Measurements from ENCODE around the gene TMA7B.

Gene TMA7B

GRCh38 chr22:39979458-39979857 is 19.3 kb downstream of the TMA7B start:
- Histone ChIP-seq H2BK12ac (ENCODE audit: low read length in 2 of 2) (no peak overlapping the region), H3K4me1 (ENCODE audit: control insufficient read depth, insufficient read depth, low read depth, low read length) (no peaks in the 10 kb centered on the region), H3K4me3 (ENCODE audit: insufficient read depth in 1 of 2, low read depth in 1 of 2, low read length in 2 of 2) (no peak overlapping the region), H3K27me3 (ENCODE audit: control insufficient read depth in 1 of 2, insufficient read depth in 1 of 2, low read length in 2 of 2) (peaks cover 50 to 66% of the 10 kb centered on the region in 2 experiments), H2BK120ac (ENCODE audit: low read depth, low read length) (no peak overlapping the region), H3K9ac (ENCODE audit: low read length) (no peak overlapping the region), H2BK5ac (ENCODE audit: low read depth, low read length, poor library complexity, severe bottlenecking) (no peak overlapping the region), H3K4me2 (ENCODE audit: low read length, poor library complexity, severe bottlenecking) (no peak overlapping the region), H3K18ac (ENCODE audit: low read depth in 1 of 2, low read length in 2 of 2) (no peak overlapping the region), H2AFZ (ENCODE audit: low read depth, low read length) (no peak overlapping the region), H3K36me3 (ENCODE audit: control insufficient read depth in 1 of 2, insufficient read depth in 2 of 2, low read depth in 1 of 2, low read length in 2 of 2) (no peaks in the 10 kb centered on the region), H2BK15ac (ENCODE audit: low read depth, poor library complexity, severe bottlenecking) (no peak overlapping the region), H2AK5ac (ENCODE audit: low read length, severe bottlenecking) (no peak overlapping the region), H3K4ac (ENCODE audit: low read depth in 1 of 2, low read length in 2 of 2) (no peak overlapping the region), H3K23ac (ENCODE audit: low read length in 2 of 2) (no peak overlapping the region), H3K14ac (ENCODE audit: low read length in 2 of 2) (no peak overlapping the region), H4K8ac (ENCODE audit: low read length) (no peak overlapping the region), H3K27ac (ENCODE audit: low read length, poor library complexity, severe bottlenecking) (no peak overlapping the region), H4K91ac (ENCODE audit: low read length) (no peak overlapping the region), H3K9me3 (ENCODE audit: control insufficient read depth, low read length) (no peaks in the 10 kb centered on the region), H3K79me1 (replicated peaks; ENCODE audit: low read length, poor library complexity, severe bottlenecking) (no peaks in the 10 kb centered on the region)
- DNase-seq: no peak
- WGBS: 75% methylated on average over 5 of the region's 5 CpGs

DNA sequence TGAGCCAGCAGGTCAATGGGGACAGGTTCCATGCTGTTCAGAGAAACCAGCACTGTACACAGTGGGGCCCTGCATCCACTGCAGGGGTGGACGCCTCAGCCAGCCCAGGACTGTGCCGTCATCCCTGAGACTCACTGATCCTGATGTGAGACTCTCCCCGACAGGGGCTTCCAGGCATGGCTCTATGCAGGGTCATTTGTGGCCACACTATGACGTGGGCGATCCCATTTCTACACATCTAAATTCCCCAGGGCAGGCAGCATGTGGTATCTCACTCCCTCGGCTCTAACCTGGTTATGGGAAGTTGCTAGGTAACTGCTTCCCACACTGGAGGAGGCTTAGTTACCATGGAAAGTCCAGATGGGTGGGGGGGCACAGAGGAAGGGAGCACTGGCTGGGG is 20.4 kb downstream of the TMA7B start:
- peak overlapping the region; percentile 11 for H2BK5ac ChIP-seq (ENCODE audit: low read depth, low read length, poor library complexity, severe bottlenecking)
- H4K91ac ChIP-seq (ENCODE audit: low read length): no peak overlapping the region
- no peak overlapping the region for H2BK120ac ChIP-seq (ENCODE audit: low read depth, low read length)

GRCh38 chr22:39983346-39983745 is 23.1 kb downstream of the TMA7B start:
- Histone ChIP-seq H2AK5ac (ENCODE audit: low read length, severe bottlenecking) (no peak overlapping the region), H3K14ac (ENCODE audit: low read length in 2 of 2) (no peak overlapping the region), H2BK120ac (ENCODE audit: low read depth, low read length) (no peak overlapping the region), H3K27me3 (ENCODE audit: control insufficient read depth in 1 of 2, insufficient read depth in 1 of 2, low read length in 2 of 2) (peaks cover 34 to 48% of the 10 kb centered on the region in 2 experiments), H3K9ac (ENCODE audit: low read length) (no peak overlapping the region), H2AFZ (ENCODE audit: low read depth, low read length) (no peak overlapping the region), H3K4ac (ENCODE audit: low read depth in 1 of 2, low read length in 2 of 2) (no peak overlapping the region), H3K9me3 (ENCODE audit: control insufficient read depth, low read length) (no peaks in the 10 kb centered on the region), H2BK5ac (ENCODE audit: low read depth, low read length, poor library complexity, severe bottlenecking) (no peak overlapping the region), H2BK12ac (ENCODE audit: low read length in 2 of 2) (no peak overlapping the region), H2BK15ac (ENCODE audit: low read depth, poor library complexity, severe bottlenecking) (no peak overlapping the region), H3K27ac (ENCODE audit: low read length, poor library complexity, severe bottlenecking) (no peak overlapping the region), H3K4me1 (ENCODE audit: control insufficient read depth, insufficient read depth, low read depth, low read length) (peaks cover 2% of the 10 kb centered on the region), H3K4me3 (ENCODE audit: insufficient read depth in 1 of 2, low read depth in 1 of 2, low read length in 2 of 2) (no peak overlapping the region), H3K79me1 (replicated peaks; ENCODE audit: low read length, poor library complexity, severe bottlenecking) (no peaks in the 10 kb centered on the region), H3K4me2 (ENCODE audit: low read length, poor library complexity, severe bottlenecking) (no peak overlapping the region), H3K23ac (ENCODE audit: low read length in 2 of 2) (no peak overlapping the region), H4K91ac (ENCODE audit: low read length) (no peak overlapping the region), H3K18ac (ENCODE audit: low read depth in 1 of 2, low read length in 2 of 2) (no peak overlapping the region), H3K36me3 (ENCODE audit: control insufficient read depth in 1 of 2, insufficient read depth in 2 of 2, low read depth in 1 of 2, low read length in 2 of 2) (no peaks in the 10 kb centered on the region), H4K8ac (ENCODE audit: low read length) (no peak overlapping the region)
- DNase-seq: no peak
- 90% methylated on average over 4 of the region's 4 CpGs for WGBS

More for the DNA sequence above, 20.4 kb downstream of the TMA7B start:
- 77% methylated on average over 4 of the region's 6 CpGs for WGBS
- DNase-seq: no peak
- peaks cover 2% of the 10 kb centered on the region for H3K4me1 ChIP-seq (ENCODE audit: control insufficient read depth, insufficient read depth, low read depth, low read length)
- no peak overlapping the region for H2BK12ac ChIP-seq (ENCODE audit: low read length in 2 of 2)
- no peak overlapping the region for H2BK15ac ChIP-seq (ENCODE audit: low read depth, poor library complexity, severe bottlenecking)
- no peak overlapping the region for H2AK5ac ChIP-seq (ENCODE audit: low read length, severe bottlenecking)
- no peak overlapping the region for H3K27ac ChIP-seq (ENCODE audit: low read length, poor library complexity, severe bottlenecking)
- H3K4me3 ChIP-seq (ENCODE audit: insufficient read depth in 1 of 2, low read depth in 1 of 2, low read length in 2 of 2): no peak overlapping the region
- H3K9me3 ChIP-seq (ENCODE audit: control insufficient read depth, low read length): no peaks in the 10 kb centered on the region
- no peak overlapping the region for H2AFZ ChIP-seq (ENCODE audit: low read depth, low read length)
- H3K18ac ChIP-seq (ENCODE audit: low read depth in 1 of 2, low read length in 2 of 2): no peak overlapping the region
- no peak overlapping the region for H4K8ac ChIP-seq (ENCODE audit: low read length)
- no peak overlapping the region for H3K9ac ChIP-seq (ENCODE audit: low read length)
- no peak overlapping the region for H3K4ac ChIP-seq (ENCODE audit: low read depth in 1 of 2, low read length in 2 of 2)
- peaks cover 47 to 62% of the 10 kb centered on the region in 2 experiments for H3K27me3 ChIP-seq (ENCODE audit: control insufficient read depth in 1 of 2, insufficient read depth in 1 of 2, low read length in 2 of 2)
- no peaks in the 10 kb centered on the region for H3K36me3 ChIP-seq (ENCODE audit: control insufficient read depth in 1 of 2, insufficient read depth in 2 of 2, low read depth in 1 of 2, low read length in 2 of 2)
- no peak overlapping the region for H3K4me2 ChIP-seq (ENCODE audit: low read length, poor library complexity, severe bottlenecking)
- H3K79me1 ChIP-seq (replicated peaks; ENCODE audit: low read length, poor library complexity, severe bottlenecking): no peaks in the 10 kb centered on the region
- H3K14ac ChIP-seq (ENCODE audit: low read length in 2 of 2): no peak overlapping the region
- H3K23ac ChIP-seq (ENCODE audit: low read length in 2 of 2): no peak overlapping the region

GRCh38 chr22:39984006-39984405 is 23.8 kb downstream of the TMA7B start:
- H3K23ac ChIP-seq (ENCODE audit: low read length in 2 of 2): no peak overlapping the region
- no peaks in the 10 kb centered on the region for H3K79me1 ChIP-seq (replicated peaks; ENCODE audit: low read length, poor library complexity, severe bottlenecking)
- no peak overlapping the region for H3K14ac ChIP-seq (ENCODE audit: low read length in 2 of 2)
- no peak overlapping the region for H2BK15ac ChIP-seq (ENCODE audit: low read depth, poor library complexity, severe bottlenecking)
- H2AK5ac ChIP-seq (ENCODE audit: low read length, severe bottlenecking): no peak overlapping the region
- H3K27ac ChIP-seq (ENCODE audit: low read length, poor library complexity, severe bottlenecking): no peak overlapping the region
- H4K91ac ChIP-seq (ENCODE audit: low read length): no peak overlapping the region
- no peak overlapping the region for H3K18ac ChIP-seq (ENCODE audit: low read depth in 1 of 2, low read length in 2 of 2)
- H3K4me1 ChIP-seq (ENCODE audit: control insufficient read depth, insufficient read depth, low read depth, low read length): peaks cover 2% of the 10 kb centered on the region
- no peak overlapping the region for H3K4me2 ChIP-seq (ENCODE audit: low read length, poor library complexity, severe bottlenecking)
- no peak overlapping the region for H4K8ac ChIP-seq (ENCODE audit: low read length)
- H2BK120ac ChIP-seq (ENCODE audit: low read depth, low read length): no peak overlapping the region
- no peak overlapping the region for H2AFZ ChIP-seq (ENCODE audit: low read depth, low read length)
- peak; percentile 51 for DNase-seq
- no peak overlapping the region for H2BK12ac ChIP-seq (ENCODE audit: low read length in 2 of 2)
- H3K4me3 ChIP-seq (ENCODE audit: insufficient read depth in 1 of 2, low read depth in 1 of 2, low read length in 2 of 2): no peak overlapping the region
- no peak overlapping the region for H2BK5ac ChIP-seq (ENCODE audit: low read depth, low read length, poor library complexity, severe bottlenecking)
- H3K9me3 ChIP-seq (ENCODE audit: control insufficient read depth, low read length): no peaks in the 10 kb centered on the region
- no peak overlapping the region for H3K9ac ChIP-seq (ENCODE audit: low read length)
- H3K27me3 ChIP-seq (ENCODE audit: control insufficient read depth in 1 of 2, insufficient read depth in 1 of 2, low read length in 2 of 2): peaks cover 32 to 53% of the 10 kb centered on the region in 2 experiments
- WGBS: 70% methylated on average over 2 of the region's 2 CpGs
- H3K4ac ChIP-seq (ENCODE audit: low read depth in 1 of 2, low read length in 2 of 2): no peak overlapping the region
- no peaks in the 10 kb centered on the region for H3K36me3 ChIP-seq (ENCODE audit: control insufficient read depth in 1 of 2, insufficient read depth in 2 of 2, low read depth in 1 of 2, low read length in 2 of 2)
